ENCODE measurements around the gene ANKRD24. TPM values are rescaled to one million over a fixed set of nuclear protein-coding genes. Genes with fewer than 3 reads are reported as not detected.
A peak's percentile ranks its signal among the peaks of the same experiment; 100 is the strongest.

ANKRD24 gene
- total RNA-seq, 1 donor from 2014 or later = 0.82 TPM

- Mint-ChIP-seq H3K9me3 (ENCODE audit: unreplicated experiment) (no peaks in the 10 kb centered on the region), H3K27me3 (ENCODE audit: unreplicated experiment) (peaks cover 22% of the 10 kb centered on the region), H3K4me1 (ENCODE audit: unreplicated experiment) (peaks cover 8% of the 10 kb centered on the region), H3K27ac (ENCODE audit: unreplicated experiment) (peak overlapping the region; percentile 1), H3K4me3 (ENCODE audit: unreplicated experiment) (peak overlapping the region; percentile 18), H3K36me3 (ENCODE audit: low read depth, unreplicated experiment) (peaks cover 13% of the 10 kb centered on the region)
- DNase-seq (ENCODE audit: low spot score) = no peak
- no peak for TF ChIP-seq CTCF (IDR thresholded peaks at IDR 0.05; ENCODE audit: unreplicated experiment)
These were observed 16.1 kb downstream of the ANKRD24 start for GRCh38 chr19:4198467-4199126.

- no peaks in the 10 kb centered on the region for H3K9me3 Mint-ChIP-seq (ENCODE audit: unreplicated experiment)
- H3K27ac Mint-ChIP-seq (ENCODE audit: unreplicated experiment) = no peak overlapping the region
- DNase-seq (ENCODE audit: low spot score) = no peak
- H3K4me1 Mint-ChIP-seq (ENCODE audit: unreplicated experiment) = peaks cover 8% of the 10 kb centered on the region
- H3K4me3 Mint-ChIP-seq (ENCODE audit: unreplicated experiment) = no peak overlapping the region
- peaks cover 17% of the 10 kb centered on the region for H3K27me3 Mint-ChIP-seq (ENCODE audit: unreplicated experiment)
- peaks cover 13% of the 10 kb centered on the region for H3K36me3 Mint-ChIP-seq (ENCODE audit: low read depth, unreplicated experiment)
- TF ChIP-seq CTCF (IDR thresholded peaks at IDR 0.05; ENCODE audit: unreplicated experiment) = no peak
These were observed 17.3 kb downstream of the ANKRD24 start for GRCh38 chr19:4199699-4200293.

- H3K27ac Mint-ChIP-seq (ENCODE audit: unreplicated experiment) = peak overlapping the region; percentile 27
- no peaks in the 10 kb centered on the region for H3K9me3 Mint-ChIP-seq (ENCODE audit: unreplicated experiment)
- DNase-seq (ENCODE audit: low spot score) = no peak
- peaks cover 17% of the 10 kb centered on the region for H3K27me3 Mint-ChIP-seq (ENCODE audit: unreplicated experiment)
- no peak for TF ChIP-seq CTCF (IDR thresholded peaks at IDR 0.05; ENCODE audit: unreplicated experiment)
- peaks cover 13% of the 10 kb centered on the region for H3K36me3 Mint-ChIP-seq (ENCODE audit: low read depth, unreplicated experiment)
- peaks cover 8% of the 10 kb centered on the region for H3K4me1 Mint-ChIP-seq (ENCODE audit: unreplicated experiment)
- H3K4me3 Mint-ChIP-seq (ENCODE audit: unreplicated experiment) = peak overlapping the region; percentile 31
These were observed 18.6 kb downstream of the ANKRD24 start for GRCh38 chr19:4200940-4201542.

GRCh38 chr19:4201798-4202197 is 19.3 kb downstream of the ANKRD24 start:
- TF ChIP-seq CTCF (IDR thresholded peaks at IDR 0.05; ENCODE audit: unreplicated experiment) = no peak
- no peak for DNase-seq (ENCODE audit: low spot score)
- H3K4me3 Mint-ChIP-seq (ENCODE audit: unreplicated experiment) = no peak overlapping the region
- H3K4me1 Mint-ChIP-seq (ENCODE audit: unreplicated experiment) = peaks cover 8% of the 10 kb centered on the region
- no peak overlapping the region for H3K27ac Mint-ChIP-seq (ENCODE audit: unreplicated experiment)
- H3K36me3 Mint-ChIP-seq (ENCODE audit: low read depth, unreplicated experiment) = peaks cover 13% of the 10 kb centered on the region
- H3K27me3 Mint-ChIP-seq (ENCODE audit: unreplicated experiment) = peaks cover 18% of the 10 kb centered on the region
- no peaks in the 10 kb centered on the region for H3K9me3 Mint-ChIP-seq (ENCODE audit: unreplicated experiment)

All from endothelial cell (in vitro differentiated cells).